Tibial artery (tissue), 4 donors: Measurements from ENCODE around the gene SEC31B.

ENCODE experiments used
- DNase-seq, 2 donors: peaks; one replicate each; pipeline ENCODE4 v3.0.0-alpha.2; 2019
- H3K27ac ChIP-seq, 2 donors: fragments of 200-600 bp; sonication (generic) in 1 of 2; 1 replicate in 1 of 2; 2 replicates in 1 of 2; pipeline ENCODE4 v1.5.1; 2018 to 2019; ENCODE audit warnings: mild to moderate bottlenecking in 1 of 2
- H3K27me3 ChIP-seq, 2 donors: fragments of 200-600 bp; sonication (generic) in 1 of 2; one replicate each; pipeline versions ENCODE4 v1.5.1 to v1.6.0; 2016 to 2019
- H3K36me3 ChIP-seq, 3 donors: fragments of 200-600 bp; sonication (generic) in 2 of 3; one replicate each; pipeline ENCODE4 v1.5.1; 2016 to 2019; ENCODE audit warnings: mild to moderate bottlenecking in 2 of 3
- H3K4me1 ChIP-seq, 4 donors: fragments of 200-600 bp; sonication (generic) in 2 of 4; 1 replicate in 3 of 4; 2 replicates in 1 of 4; pipeline ENCODE4 v1.5.1; 2016 to 2019
- H3K4me3 ChIP-seq, 2 donors: fragments of 200-600 bp; sonication (generic) in 1 of 2; 1 replicate in 1 of 2; 2 replicates in 1 of 2; pipeline ENCODE4 v1.5.1; 2018 to 2019; ENCODE audit warnings: mild to moderate bottlenecking in 2 of 2
- H3K9me3 ChIP-seq, 3 donors: fragments of 200-600 bp; sonication (generic) in 1 of 3; one replicate each; pipeline ENCODE4 v1.5.1; 2016 to 2019
- CTCF ChIP-seq, 2 experiments: fragments of 200-600 bp in 1 of 2; fragments of 450-650 bp in 1 of 2; IDR thresholded peaks; one replicate each; pipeline ENCODE4 v1.5.1; 2017 to 2019; ENCODE audit warnings: antibody characterized with exemption in 2 of 2, mild to moderate bottlenecking in 1 of 2, moderate library complexity in 1 of 2
- intact Hi-C: fragments of 100-400 bp; cut with DNase I; formaldehyde crosslinking; loops from one replicate; pipeline ENCODE4 v1.15.0; 2023; ENCODE audit warnings: low total_unique reads

Gene SEC31B

GRCh38 chr10:100519311-100520051 lies at the start of gene SEC31B:
Gene SEC31B (minus strand): TSS chr10:100519861. CDS start chr10:100516952, 2,909 bp downstream.
- Histone ChIP-seq H3K4me3 (peak within 1 kb of the TSS; percentile 39 to 54), H3K9me3 (no peaks in the 10 kb centered on the region), H3K27me3 (no peaks in the 10 kb centered on the region), H3K27ac (peak within 1 kb of the TSS in 1 of 2 donors; percentile 13), H3K36me3 (peaks cover 19 to 30% (median 22%) of the 10 kb centered on the region in 3 donors), H3K4me1 (peaks cover 0 to 14% (median 12%) of the 10 kb centered on the region in 4 donors)
- DNase-seq = peak in 1 of 2 donors; percentile 70
- no peak for TF ChIP-seq CTCF (IDR thresholded peaks at IDR 0.05)
- intact Hi-C loops = loop anchor here (5.0 kb wide), 2 partner anchors 87 to 182 kb away; no protein-coding TSS in a partner anchor

- Histone ChIP-seq H3K9me3 (no peaks in the 10 kb centered on the region), H3K36me3 (no peaks in the 10 kb centered on the region), H3K27me3 (peaks cover 0 to 78% of the 10 kb centered on the region in 2 donors), H3K4me1 (no peaks in the 10 kb centered on the region), H3K27ac (no peak overlapping the region), H3K4me3 (no peak overlapping the region)
- intact Hi-C loops = no loop called here
- TF ChIP-seq CTCF (IDR thresholded peaks at IDR 0.05) = no peak
- DNase-seq = no peak
Measured at GRCh38 chr10:100568912-100569311, 49.3 kb upstream of the SEC31B start.

GRCh38 chr10:100567826-100568225 lies 48.2 kb upstream of the SEC31B start:
- Histone ChIP-seq H3K4me3 (no peak overlapping the region), H3K4me1 (peaks cover 0 to 3% (median under 1%) of the 10 kb centered on the region in 4 donors), H3K27ac (no peak overlapping the region), H3K9me3 (no peaks in the 10 kb centered on the region), H3K27me3 (peaks cover 0 to 85% of the 10 kb centered on the region in 2 donors), H3K36me3 (no peaks in the 10 kb centered on the region)
- no peak for TF ChIP-seq CTCF (IDR thresholded peaks at IDR 0.05)
- intact Hi-C loops = no loop called here
- DNase-seq = no peak

GRCh38 chr10:100567249-100567648 lies 47.6 kb upstream of the SEC31B start:
- no peak for TF ChIP-seq CTCF (IDR thresholded peaks at IDR 0.05)
- H3K9me3 ChIP-seq = no peaks in the 10 kb centered on the region
- peaks cover 0 to 91% of the 10 kb centered on the region in 2 donors for H3K27me3 ChIP-seq
- H3K4me3 ChIP-seq = no peak overlapping the region
- DNase-seq = no peak
- no peak overlapping the region for H3K27ac ChIP-seq
- H3K36me3 ChIP-seq = no peaks in the 10 kb centered on the region
- intact Hi-C loops = no loop called here
- peaks cover 0 to 8% (median 5%) of the 10 kb centered on the region in 4 donors for H3K4me1 ChIP-seq

- no peak for DNase-seq
- no peak overlapping the region for H3K27ac ChIP-seq
- peaks cover 0 to 92% of the 10 kb centered on the region in 2 donors for H3K27me3 ChIP-seq
- H3K36me3 ChIP-seq = no peaks in the 10 kb centered on the region
- intact Hi-C loops = no loop called here
- TF ChIP-seq CTCF (IDR thresholded peaks at IDR 0.05) = no peak
- no peak overlapping the region for H3K4me3 ChIP-seq
- peaks cover 0 to 15% (median 11%) of the 10 kb centered on the region in 4 donors for H3K4me1 ChIP-seq
- H3K9me3 ChIP-seq = no peaks in the 10 kb centered on the region
Measured at GRCh38 chr10:100566561-100566960, 46.9 kb upstream of the SEC31B start.
